Suprapubic skin (tissue), 4 donors: ENCODE data around the gene TNPO1. TPM values are rescaled to one million over a fixed set of nuclear protein-coding genes. Genes with fewer than 3 reads are reported as not detected.

ENCODE experiments used
- DNase-seq, 2 donors: peaks; one replicate each; pipeline ENCODE4 v3.0.0-alpha.2; 2019; ENCODE audit warnings: low spot score in 2 of 2
- H3K27ac ChIP-seq: fragments of 200-600 bp; sonication (generic); one replicate; pipeline ENCODE4 v1.5.1; 2019
- H3K27me3 ChIP-seq: fragments of 200-600 bp; sonication (generic); one replicate; pipeline ENCODE4 v1.5.1; 2019
- H3K36me3 ChIP-seq: fragments of 200-600 bp; sonication (generic); one replicate; pipeline ENCODE4 v1.5.1; 2019
- H3K4me1 ChIP-seq: fragments of 200-600 bp; sonication (generic); one replicate; pipeline ENCODE4 v1.5.1; 2019
- H3K4me3 ChIP-seq: fragments of 200-600 bp; sonication (generic); one replicate; pipeline ENCODE4 v1.5.1; 2019; ENCODE audit warnings: mild to moderate bottlenecking
- H3K9me3 ChIP-seq: fragments of 200-600 bp; sonication (generic); one replicate; pipeline ENCODE4 v1.5.1; 2019
- CTCF ChIP-seq, 2 donors: fragments of 200-600 bp in 1 of 2; fragments of 450-650 bp in 1 of 2; sonication (generic) in 1 of 2; IDR thresholded peaks; one replicate each; pipeline ENCODE4 v1.5.1; 2016 to 2019; ENCODE audit warnings: antibody characterized with exemption in 2 of 2, mild to moderate bottlenecking in 1 of 2, moderate library complexity in 1 of 2
- EP300 ChIP-seq: sonication (generic); formaldehyde crosslinking; IDR thresholded peaks from one replicate; pipeline ENCODE4 v1.6.1; 2017; ENCODE audit warnings: antibody characterized with exemption
- POLR2A ChIP-seq, 2 donors: fragments of 450-650 bp; IDR thresholded peaks; one replicate each; pipeline ENCODE4 v1.6.1; 2017; ENCODE audit warnings: antibody characterized with exemption in 2 of 2, mild to moderate bottlenecking in 2 of 2, moderate library complexity in 2 of 2
- POLR2AphosphoS5 ChIP-seq, 3 donors: sonication (generic); formaldehyde crosslinking; IDR thresholded peaks; one replicate each; pipeline ENCODE4 v1.6.1; 2017; ENCODE audit warnings: antibody characterized with exemption in 3 of 3
- WGBS: methylation state at CpG from one replicate; pipeline ENCODE4 v1.1.5; 2018; 5-methylcytosine and 5-hydroxymethylcytosine counted together
- total RNA-seq, 4 donors: library from RNA; depleted of rRNA; stranded (reverse); fragments of >200 nt; gene quantifications; one replicate each; pipeline ENCODE4 v1.1.0, GENCODE V29; 2016

TNPO1 gene
- total RNA-seq, 4 donors from 2014 or later = 40.7 to 81.0 (median 51.2) TPM

- DNase-seq = no peak
- TF ChIP-seq POLR2A (IDR thresholded peaks at IDR 0.05) (no peak), POLR2AphosphoS5 (IDR thresholded peaks at IDR 0.05) (no peak), EP300 (no peak), CTCF (IDR thresholded peaks at IDR 0.05) (no peak)
- Histone ChIP-seq H3K9me3 (no peaks in the 10 kb centered on the region), H3K27me3 (no peaks in the 10 kb centered on the region), H3K27ac (peak overlapping the region; percentile 98), H3K4me3 (peak overlapping the region; percentile 79), H3K36me3 (no peaks in the 10 kb centered on the region), H3K4me1 (peaks cover 32% of the 10 kb centered on the region)
- 19% methylated on average over 6 of the region's 6 CpGs for WGBS
Measured at GRCh38 chr5:72817671-72818266, 1.3 kb downstream of the TNPO1 start.

DNA sequence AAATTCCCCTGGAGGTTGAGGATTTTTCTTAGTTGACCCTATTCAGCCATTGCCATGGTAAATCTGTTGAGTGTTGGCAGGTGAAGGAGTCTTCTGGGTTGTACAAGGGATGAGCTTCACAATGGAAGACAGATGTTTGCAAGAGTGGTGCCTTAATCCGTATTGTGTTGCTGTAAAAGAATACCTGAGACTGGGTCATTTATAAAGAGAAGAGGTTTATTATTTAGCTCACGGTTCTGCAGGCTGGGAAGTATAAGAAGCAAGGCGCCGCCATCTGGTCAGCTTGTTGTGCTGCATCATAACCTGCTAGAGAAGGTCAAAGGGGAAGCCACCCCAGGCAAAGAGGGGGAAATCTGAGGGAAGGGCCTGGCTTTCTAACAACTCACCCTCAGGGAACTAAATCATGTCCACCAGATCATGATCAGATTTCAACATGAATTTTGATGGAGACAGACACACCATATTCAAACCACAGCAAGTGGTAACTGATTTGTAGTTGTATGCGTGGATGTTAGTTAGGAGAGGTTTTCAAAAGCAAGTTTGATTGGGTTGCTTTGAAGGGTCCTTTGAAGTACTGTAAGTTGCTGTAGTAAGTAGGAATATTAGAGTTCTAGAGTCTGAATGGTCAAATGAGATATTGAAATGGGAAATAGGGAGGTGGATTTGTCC, 2.5 kb downstream of the TNPO1 start:
- no peaks in the 10 kb centered on the region for H3K27me3 ChIP-seq
- TF ChIP-seq POLR2A (IDR thresholded peaks at IDR 0.05) = no peak
- peak; percentile 22 to 66 for TF ChIP-seq CTCF (IDR thresholded peaks at IDR 0.05)
- no peak overlapping the region for H3K27ac ChIP-seq
- 42% methylated on average over 5 of the region's 5 CpGs for WGBS
- no peaks in the 10 kb centered on the region for H3K9me3 ChIP-seq
- DNase-seq = peak in 1 of 2 donors; percentile 67
- H3K4me1 ChIP-seq = peaks cover 32% of the 10 kb centered on the region
- H3K36me3 ChIP-seq = no peaks in the 10 kb centered on the region
- H3K4me3 ChIP-seq = no peak overlapping the region

GRCh38 chr5:72821776-72822175, 5.3 kb downstream of the TNPO1 start:
- H3K4me1 ChIP-seq = peaks cover 23% of the 10 kb centered on the region
- TF ChIP-seq CTCF (IDR thresholded peaks at IDR 0.05) = no peak
- TF ChIP-seq POLR2AphosphoS5 (IDR thresholded peaks at IDR 0.05) = no peak
- no peak for TF ChIP-seq EP300
- no peak for TF ChIP-seq POLR2A (IDR thresholded peaks at IDR 0.05)

DNA sequence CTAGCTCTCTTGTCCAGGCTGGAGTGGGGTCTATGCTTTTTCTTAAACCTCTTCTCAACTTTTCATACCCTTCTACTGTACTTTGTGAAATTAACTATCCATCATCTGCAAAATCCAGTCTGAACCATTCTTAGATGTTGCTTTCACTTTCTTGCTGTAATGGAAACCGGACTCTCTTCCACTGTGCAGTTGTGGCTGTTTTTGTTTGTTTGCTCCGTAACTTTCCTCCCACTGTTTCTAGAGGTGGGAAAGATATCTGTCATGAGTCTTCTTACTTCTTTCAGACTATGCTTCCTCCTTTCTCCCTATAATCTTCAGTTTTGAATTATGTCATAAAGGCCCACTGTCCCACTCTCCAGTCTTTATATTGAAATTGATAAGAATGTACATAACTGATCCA, 6.5 kb downstream of the TNPO1 start:
- peaks cover 15% of the 10 kb centered on the region for H3K4me1 ChIP-seq
- no peak for TF ChIP-seq POLR2AphosphoS5 (IDR thresholded peaks at IDR 0.05)
- no peak for TF ChIP-seq CTCF (IDR thresholded peaks at IDR 0.05)
- TF ChIP-seq EP300 = no peak
- TF ChIP-seq POLR2A (IDR thresholded peaks at IDR 0.05) = no peak
- 62% methylated on average over 2 of the region's 2 CpGs for WGBS

More at GRCh38 chr5:72821776-72822175, 5.3 kb downstream of the TNPO1 start:
- Histone ChIP-seq H3K9me3 (no peaks in the 10 kb centered on the region), H3K36me3 (no peaks in the 10 kb centered on the region), H3K27ac (no peak overlapping the region), H3K27me3 (no peaks in the 10 kb centered on the region), H3K4me3 (no peak overlapping the region)
- no peak for DNase-seq
- WGBS = 91% methylated on average over 2 of the region's 2 CpGs

DNA sequence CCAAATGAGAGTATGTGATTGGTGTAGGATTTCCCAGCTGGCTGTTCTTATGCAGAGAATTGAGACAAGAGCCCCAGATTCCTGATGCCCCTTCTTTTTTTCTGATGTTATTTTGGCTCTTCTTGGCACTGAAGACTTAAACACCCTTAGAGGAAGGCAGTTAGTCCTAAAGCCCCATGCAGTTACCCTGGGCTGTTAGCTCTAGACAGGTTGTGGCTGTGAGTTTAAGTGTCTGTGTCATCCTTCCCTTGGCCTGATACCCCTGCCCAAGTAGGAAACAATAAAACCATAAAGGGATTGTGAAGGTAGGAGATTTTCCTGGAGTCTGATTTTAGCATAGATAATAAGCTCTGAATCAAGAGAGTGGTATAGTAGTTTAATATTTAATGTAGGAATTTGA, 13.2 kb downstream of the TNPO1 start:
- no peaks in the 10 kb centered on the region for H3K9me3 ChIP-seq
- H3K27ac ChIP-seq = no peak overlapping the region
- DNase-seq = no peak
- H3K36me3 ChIP-seq = no peaks in the 10 kb centered on the region
- TF ChIP-seq CTCF (IDR thresholded peaks at IDR 0.05) = no peak
- no peak for TF ChIP-seq POLR2A (IDR thresholded peaks at IDR 0.05)
- TF ChIP-seq EP300 = no peak
- TF ChIP-seq POLR2AphosphoS5 (IDR thresholded peaks at IDR 0.05) = no peak
- no peaks in the 10 kb centered on the region for H3K27me3 ChIP-seq
- H3K4me3 ChIP-seq = no peak overlapping the region
- no peaks in the 10 kb centered on the region for H3K4me1 ChIP-seq

More for the DNA sequence above, 6.5 kb downstream of the TNPO1 start:
- H3K4me3 ChIP-seq = no peak overlapping the region
- H3K27me3 ChIP-seq = no peaks in the 10 kb centered on the region
- DNase-seq = no peak
- H3K27ac ChIP-seq = no peak overlapping the region
- H3K9me3 ChIP-seq = no peaks in the 10 kb centered on the region
- H3K36me3 ChIP-seq = no peaks in the 10 kb centered on the region
